HepG2 (cell line): ENCODE data around the gene ZDHHC6. TPM values are rescaled to one million over a fixed set of nuclear protein-coding genes. Genes with fewer than 3 reads are reported as not detected.
A peak's percentile ranks its signal among the peaks of the same experiment; 100 is the strongest.

Experiments
- EP300 ChIP-seq, 3 experiments: sonication (generic) in 1 of 3; formaldehyde crosslinking in 1 of 3; IDR thresholded peaks; 2 replicates each; pipeline versions ENCODE4 v1.5.1 to v1.6.1; 2011 to 2020; ENCODE audit warnings: low read depth in 2 of 3, low read length in 2 of 3, borderline replicate concordance in 1 of 3, improper control_type of control experiment in 1 of 3, mild to moderate bottlenecking in 1 of 3, missing genetic modification reagents in 1 of 3, moderate library complexity in 1 of 3
- GATAD2A ChIP-seq: IDR thresholded peaks from 2 replicates; pipeline ENCODE4 v1.6.1; 2016
- HNRNPK ChIP-seq: fragments of 200-400 bp; formaldehyde crosslinking; IDR thresholded peaks from 2 replicates; pipeline ENCODE4 v1.6.1; 2018; ENCODE audit warnings: low read length, low read depth, moderate library complexity, mild to moderate bottlenecking; ENCODE audit not compliant: poor library complexity, severe bottlenecking
- HOXA7 ChIP-seq: sonication (generic); formaldehyde crosslinking; IDR thresholded peaks from 2 replicates; pipeline ENCODE4 v1.8.1; 2022; ENCODE audit warnings: mild to moderate bottlenecking, missing genetic modification reagents, moderate library complexity
- JUND ChIP-seq: sonication (generic); formaldehyde crosslinking; IDR thresholded peaks from 2 replicates; pipeline ENCODE4 v1.8.0; 2022; ENCODE audit warnings: mild to moderate bottlenecking, missing genetic modification reagents
- KAT8 ChIP-seq: IDR thresholded peaks from 2 replicates; pipeline ENCODE4 v1.6.1; 2016; ENCODE audit warnings: missing genetic modification reagents, missing compliant biosample characterization
- MED1 ChIP-seq: sonication (generic); formaldehyde crosslinking; IDR thresholded peaks from 2 replicates; pipeline ENCODE4 v1.4.0; 2020; ENCODE audit warnings: missing genetic modification reagents
- MYC ChIP-seq: sonication (generic); formaldehyde crosslinking; IDR thresholded peaks from 2 replicates; pipeline ENCODE4 v1.9.0; 2021; ENCODE audit warnings: missing genetic modification reagents, borderline replicate concordance
- PAXIP1 ChIP-seq: sonication (generic); formaldehyde crosslinking; conservative IDR thresholded peaks from 2 replicates; pipeline ENCODE4 v1.4.0; 2020; ENCODE audit warnings: mild to moderate bottlenecking, missing genetic modification reagents, moderate library complexity
- RXRB ChIP-seq: IDR thresholded peaks from 2 replicates; pipeline ENCODE4 v1.6.1; 2016; ENCODE audit warnings: borderline replicate concordance, missing genetic modification reagents, missing compliant biosample characterization
- TCF7 ChIP-seq: sonication (generic); IDR thresholded peaks from 2 replicates; pipeline ENCODE4 v1.6.1; 2016; ENCODE audit warnings: antibody characterized with exemption, low read depth
- THAP11 ChIP-seq: IDR thresholded peaks from 2 replicates; pipeline ENCODE4 v1.6.1; 2016; ENCODE audit warnings: missing biosample characterization, missing genetic modification reagents
- ZMYM3 ChIP-seq: sonication (generic); formaldehyde crosslinking; IDR thresholded peaks from 2 replicates; pipeline ENCODE4 v1.5.1; 2020; ENCODE audit warnings: mild to moderate bottlenecking, missing genetic modification reagents
- ZNF251 ChIP-seq: sonication (generic); formaldehyde crosslinking; IDR thresholded peaks from 2 replicates; pipeline ENCODE4 v1.9.0; 2021; ENCODE audit warnings: mild to moderate bottlenecking, missing genetic modification reagents
- ZNF281 ChIP-seq: sonication (generic); formaldehyde crosslinking; IDR thresholded peaks from 2 replicates; pipeline ENCODE4 v1.4.0; 2020; ENCODE audit warnings: missing genetic modification reagents, borderline replicate concordance
- ZNF432 ChIP-seq: sonication (generic); formaldehyde crosslinking; IDR thresholded peaks from 2 replicates; pipeline ENCODE4 v1.5.0; 2020; ENCODE audit warnings: missing genetic modification reagents, mild to moderate bottlenecking, borderline replicate concordance
- ZNF446 ChIP-seq: sonication (generic); formaldehyde crosslinking; IDR thresholded peaks from 2 replicates; pipeline ENCODE4 v1.5.0; 2020; ENCODE audit warnings: mild to moderate bottlenecking, missing genetic modification reagents
- ZNF83 ChIP-seq: sonication (generic); formaldehyde crosslinking; IDR thresholded peaks from 2 replicates; pipeline ENCODE4 v1.4.0; 2020; ENCODE audit warnings: missing genetic modification reagents, mild to moderate bottlenecking, borderline replicate concordance
- polyA plus RNA-seq, 8 experiments: library from polyadenylated mRNA; depleted of rRNA in 3 of 8; stranded (reverse) in 7 of 8; unstranded in 1 of 8; fragments of >200 nt; fragmentation: Illumina TruSeq in 4 of 8; extraction: Trizol in 4 of 8; gene quantifications; 2 replicates each; pipeline versions ENCODE4 v1.2.1 to v1.2.3, GENCODE V29; 2011 to 2016; ENCODE audit warnings: low read depth in 4 of 8, missing spikeins in 1 of 8, mixed read lengths in 1 of 8; ENCODE audit not compliant: insufficient read depth in 1 of 8
- total RNA-seq, 5 experiments: library from RNA; depleted of rRNA; stranded (reverse); fragments of >200 nt; fragmentation: Illumina TruSeq; extraction: Trizol; gene quantifications; 2 replicates each; pipeline ENCODE4 v1.2.3, GENCODE V29; 2016; ENCODE audit warnings: low read depth in 1 of 5

The ZDHHC6 gene
- total and polyA plus RNA-seq, 2 of the 13 experiments (the other 11 are each of a cell fraction or from before 2014, with no cell fraction given), result 20.9 to 49.4 TPM

DNA sequence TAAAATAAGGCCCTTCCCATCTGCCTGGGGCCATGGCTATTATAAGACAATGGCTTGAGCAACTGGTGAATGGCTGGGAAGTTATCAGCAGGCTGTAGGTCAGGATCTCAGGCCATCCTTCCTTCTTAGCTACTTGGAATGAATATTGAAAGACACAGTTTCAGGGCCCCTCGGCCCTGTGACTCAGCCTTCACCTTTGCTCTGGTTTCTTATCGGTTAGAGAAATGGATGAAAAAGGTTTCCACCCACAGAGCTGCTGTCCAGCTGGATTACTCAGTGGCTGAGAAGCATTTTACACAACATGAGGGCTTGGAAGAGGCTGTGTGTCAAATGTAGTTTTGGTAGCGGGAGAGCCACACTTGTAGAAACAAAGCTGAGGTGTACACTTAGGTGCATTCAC, 63.4 kb downstream of the ZDHHC6 start (continued):
- TF ChIP-seq GATAD2A (CRISPR knock-in tag), result peak; percentile 66
- TF ChIP-seq ZNF446, result no peak
- peak in 1 of 2 experiments; percentile 72; a peak in 2 of 4 replicates for TF ChIP-seq EP300 (IDR thresholded peaks at IDR 0.05; ENCODE audit: low read depth in 2 of 2, low read length in 2 of 2)
- TF ChIP-seq EP300 (CRISPR knock-in tag; IDR thresholded peaks at IDR 0.05; ENCODE audit: borderline replicate concordance), result no peak
- no peak for TF ChIP-seq ZNF83 (CRISPR knock-in tag)
- TF ChIP-seq ZNF281 (CRISPR knock-in tag), result no peak
- TF ChIP-seq HNRNPK, result no peak
- TF ChIP-seq TCF7, result 0 out of 2 replicates have a peak, but pooled peaks have one; percentile 23
- TF ChIP-seq ZNF432, result no peak
- TF ChIP-seq ZNF251, result no peak
- peak; percentile 41 for TF ChIP-seq THAP11
- TF ChIP-seq ZMYM3, result no peak
- 0 out of 2 replicates have a peak, but pooled peaks have one; percentile 18 for TF ChIP-seq KAT8 (CRISPR knock-in tag)
- TF ChIP-seq MYC, result no peak
- TF ChIP-seq PAXIP1 (CRISPR knock-in tag), result peak; percentile 62
- peak; percentile 97 for TF ChIP-seq RXRB
- TF ChIP-seq MED1 (CRISPR knock-in tag), result peak; percentile 57
- TF ChIP-seq HOXA7 (CRISPR knock-in tag), result no peak
- peak; percentile 43; the same call in 1 of the 2 replicates for TF ChIP-seq JUND (CRISPR knock-in tag)
